Middle frontal gyrus (tissue), 1 donor: ENCODE measurements around the gene MLST8.

ENCODE experiments used
- DNase-seq: peaks from one replicate; pipeline ENCODE4 v3.0.0-alpha.2; 2015; ENCODE audit warnings: low spot score; ENCODE audit errors: extremely low spot score

The MLST8 gene

GRCh38 chr16:2208308-2208707, 3.1 kb downstream of the MLST8 start:
- no peak for DNase-seq

GRCh38 chr16:2208772-2209171, 3.5 kb downstream of the MLST8 start:
- DNase-seq: no peak

- DNase-seq: no peak
Measured at GRCh38 chr16:2209258-2210008, 4.2 kb downstream of the MLST8 start.

GRCh38 chr16:2210009-2210332, 4.7 kb downstream of the MLST8 start:
- DNase-seq: no peak

GRCh38 chr16:2210386-2211365, 5.4 kb downstream of the MLST8 start, which contains the start of gene BRICD5:
BRICD5 (minus strand) TSS chr16:2210863; CDS start chr16:2210833, 30 bp downstream.
- no peak for DNase-seq

GRCh38 chr16:2211923-2212347, 6.7 kb downstream of the MLST8 start:
- DNase-seq: no peak

GRCh38 chr16:2212362-2213324, 7.4 kb downstream of the MLST8 start:
- no peak for DNase-seq

- no peak for DNase-seq
Measured at GRCh38 chr16:2213817-2214718, 8.8 kb downstream of the MLST8 start.

GRCh38 chr16:2214719-2214968, 9.4 kb downstream of the MLST8 start, which contains the start of gene PGP:
PGP (minus strand) TSS chr16:2214840; CDS start chr16:2214777, 63 bp downstream.
- DNase-seq: peak; percentile 97

GRCh38 chr16:2216330-2216729, 11.1 kb downstream of the MLST8 start:
- no peak for DNase-seq

- DNase-seq: peak; percentile 94
Measured at GRCh38 chr16:2223221-2223941, 18.1 kb downstream of the MLST8 start, which contains the start of gene E4F1. E4F1 (plus strand) TSS chr16:2223591; CDS start chr16:2223614, 23 bp downstream.

- no peak for DNase-seq
Measured at GRCh38 chr16:2223942-2224486, 18.8 kb downstream of the MLST8 start.

GRCh38 chr16:2226245-2226793, 21.1 kb downstream of the MLST8 start:
- no peak for DNase-seq

GRCh38 chr16:2226918-2227317, 21.7 kb downstream of the MLST8 start:
- no peak for DNase-seq

GRCh38 chr16:2228161-2228824, 23.0 kb downstream of the MLST8 start:
- no peak for DNase-seq

- DNase-seq: no peak
Measured at GRCh38 chr16:2229091-2229490, 23.8 kb downstream of the MLST8 start.

GRCh38 chr16:2229632-2230250, 24.5 kb downstream of the MLST8 start:
- no peak for DNase-seq

- DNase-seq: no peak
Measured at GRCh38 chr16:2230376-2230775, 25.1 kb downstream of the MLST8 start.
